ENCODE measurements around the gene ETNPPL. TPM values are rescaled to one million over a fixed set of nuclear protein-coding genes. Genes with fewer than 3 reads are reported as not detected.

The ETNPPL gene
- total RNA-seq, 1 donor from 2014 or later = 0.43 TPM

GRCh38 chr4:108774809-108775530, 12.1 kb upstream of the ETNPPL start:
- Histone ChIP-seq H3K4me2 (no peak overlapping the region), H4K20me1 (ENCODE audit: low read depth) (no peaks in the 10 kb centered on the region), H3K36me3 (no peaks in the 10 kb centered on the region), H3K4me3 (no peak overlapping the region), H3K4me1 (no peaks in the 10 kb centered on the region), H2AFZ (replicated peaks) (no peak overlapping the region), H3K79me2 (ENCODE audit: low read depth) (no peaks in the 10 kb centered on the region), H3K27me3 (no peaks in the 10 kb centered on the region), H3K9me3 (ENCODE audit: low read depth) (no peaks in the 10 kb centered on the region), H3K27ac (no peak overlapping the region), H3F3A (ENCODE audit: low read depth) (no peaks in the 10 kb centered on the region), H3K9ac (no peak overlapping the region)
- H3K36me3 Mint-ChIP-seq = no peaks in the 10 kb centered on the region
- no peak for DNase-seq (ENCODE audit: low spot score)
- no peak overlapping the region for H3K27ac Mint-ChIP-seq
- TF ChIP-seq EZH2phosphoT487 (IDR thresholded peaks at IDR 0.05) (no peak), EZH2 (IDR thresholded peaks at IDR 0.05) (no peak), CTCF (IDR thresholded peaks at IDR 0.05) (no peak)
- peaks cover 2% of the 10 kb centered on the region for H3K27me3 Mint-ChIP-seq (ENCODE audit: insufficient read depth, low read depth)
- H3K9me3 Mint-ChIP-seq = no peaks in the 10 kb centered on the region
- H3K4me3 Mint-ChIP-seq = no peak overlapping the region
- H3K4me1 Mint-ChIP-seq = no peaks in the 10 kb centered on the region

GRCh38 chr4:108772402-108772801, 9.5 kb upstream of the ETNPPL start:
- H3K36me3 ChIP-seq = no peaks in the 10 kb centered on the region
- H3K4me3 Mint-ChIP-seq = no peak overlapping the region

GRCh38 chr4:108766058-108766457, 3.2 kb upstream of the ETNPPL start:
- Histone ChIP-seq H4K20me1 (ENCODE audit: low read depth) (no peaks in the 10 kb centered on the region), H3K27me3 (peaks cover 32% of the 10 kb centered on the region), H3K4me2 (no peak overlapping the region), H3K27ac (no peak overlapping the region), H3F3A (ENCODE audit: low read depth) (peaks cover 22% of the 10 kb centered on the region), H3K9ac (no peak overlapping the region), H3K4me1 (peaks cover 10% of the 10 kb centered on the region), H3K79me2 (ENCODE audit: low read depth) (no peaks in the 10 kb centered on the region), H3K36me3 (no peaks in the 10 kb centered on the region), H3K4me3 (no peak overlapping the region), H2AFZ (replicated peaks) (no peak overlapping the region), H3K9me3 (ENCODE audit: low read depth) (no peaks in the 10 kb centered on the region)
- Mint-ChIP-seq H3K4me3 (no peak overlapping the region), H3K9me3 (peaks cover 6% of the 10 kb centered on the region), H3K36me3 (peaks cover 2% of the 10 kb centered on the region), H3K4me1 (peaks cover 14% of the 10 kb centered on the region), H3K27ac (no peak overlapping the region), H3K27me3 (ENCODE audit: insufficient read depth, low read depth) (peaks cover 22% of the 10 kb centered on the region)
- TF ChIP-seq EZH2phosphoT487 (IDR thresholded peaks at IDR 0.05) = no peak
- no peak for TF ChIP-seq EZH2 (IDR thresholded peaks at IDR 0.05)
- no peak for TF ChIP-seq CTCF (IDR thresholded peaks at IDR 0.05)
- no peak for DNase-seq (ENCODE audit: low spot score)

More at GRCh38 chr4:108772402-108772801, 9.5 kb upstream of the ETNPPL start:
- H3K27me3 Mint-ChIP-seq (ENCODE audit: insufficient read depth, low read depth) = peaks cover 2% of the 10 kb centered on the region
- H3K9me3 ChIP-seq (ENCODE audit: low read depth) = no peaks in the 10 kb centered on the region
- no peak overlapping the region for H3K9ac ChIP-seq
- H3K27me3 ChIP-seq = no peaks in the 10 kb centered on the region
- H3K4me3 ChIP-seq = no peak overlapping the region
- H3K36me3 Mint-ChIP-seq = no peaks in the 10 kb centered on the region
- H2AFZ ChIP-seq (replicated peaks) = no peak overlapping the region
- H3K4me1 ChIP-seq = no peaks in the 10 kb centered on the region
- no peaks in the 10 kb centered on the region for H3K4me1 Mint-ChIP-seq
- no peak for DNase-seq (ENCODE audit: low spot score)
- no peaks in the 10 kb centered on the region for H3K9me3 Mint-ChIP-seq
- no peak overlapping the region for H3K4me2 ChIP-seq
- no peak overlapping the region for H3K27ac Mint-ChIP-seq
- no peaks in the 10 kb centered on the region for H3F3A ChIP-seq (ENCODE audit: low read depth)
- no peak overlapping the region for H3K27ac ChIP-seq
- no peaks in the 10 kb centered on the region for H4K20me1 ChIP-seq (ENCODE audit: low read depth)
- TF ChIP-seq EZH2phosphoT487 (IDR thresholded peaks at IDR 0.05) = no peak
- TF ChIP-seq EZH2 (IDR thresholded peaks at IDR 0.05) = no peak
- TF ChIP-seq CTCF (IDR thresholded peaks at IDR 0.05) = no peak
- H3K79me2 ChIP-seq (ENCODE audit: low read depth) = no peaks in the 10 kb centered on the region

Data from neural progenitor cell (in vitro differentiated cells).